Measurements from ENCODE around the gene ZNF33B.

DNA sequence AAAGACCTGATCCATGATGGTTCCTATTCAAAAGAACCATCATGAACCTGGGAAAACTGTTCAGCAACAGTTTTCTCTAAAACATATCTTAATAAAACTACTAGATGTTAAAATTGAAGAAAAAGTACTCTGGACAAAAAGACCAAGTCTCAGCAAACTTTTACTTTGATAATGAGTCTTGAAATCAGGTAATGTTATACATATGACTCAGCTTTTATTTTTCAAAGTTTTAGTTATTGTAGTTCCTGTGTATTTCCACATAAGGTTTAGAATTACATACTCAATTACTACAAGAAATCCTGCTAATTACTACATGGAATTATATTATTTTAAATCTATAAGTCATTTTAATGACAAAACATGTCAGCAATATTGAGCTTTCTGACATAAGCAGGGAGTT lies 42.2 kb downstream of the ZNF33B start:
- TF ChIP-seq, protein P1, sequence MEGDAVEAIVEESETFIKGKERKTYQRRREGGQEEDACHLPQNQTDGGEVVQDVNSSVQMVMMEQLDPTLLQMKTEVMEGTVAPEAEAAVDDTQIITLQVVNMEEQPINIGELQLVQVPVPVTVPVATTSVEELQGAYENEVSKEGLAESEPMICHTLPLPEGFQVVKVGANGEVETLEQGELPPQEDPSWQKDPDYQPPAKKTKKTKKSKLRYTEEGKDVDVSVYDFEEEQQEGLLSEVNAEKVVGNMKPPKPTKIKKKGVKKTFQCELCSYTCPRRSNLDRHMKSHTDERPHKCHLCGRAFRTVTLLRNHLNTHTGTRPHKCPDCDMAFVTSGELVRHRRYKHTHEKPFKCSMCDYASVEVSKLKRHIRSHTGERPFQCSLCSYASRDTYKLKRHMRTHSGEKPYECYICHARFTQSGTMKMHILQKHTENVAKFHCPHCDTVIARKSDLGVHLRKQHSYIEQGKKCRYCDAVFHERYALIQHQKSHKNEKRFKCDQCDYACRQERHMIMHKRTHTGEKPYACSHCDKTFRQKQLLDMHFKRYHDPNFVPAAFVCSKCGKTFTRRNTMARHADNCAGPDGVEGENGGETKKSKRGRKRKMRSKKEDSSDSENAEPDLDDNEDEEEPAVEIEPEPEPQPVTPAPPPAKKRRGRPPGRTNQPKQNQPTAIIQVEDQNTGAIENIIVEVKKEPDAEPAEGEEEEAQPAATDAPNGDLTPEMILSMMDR (IDR thresholded peaks at IDR 0.05 in 2 of 3, conservative IDR thresholded peaks at IDR 0.05 in 1 of 3; ENCODE audit: insufficient read depth in 2 of 3, low read depth in 1 of 3, low read length in 3 of 3) = no peak
- TF ChIP-seq PBX2 (CRISPR knock-in tag; IDR thresholded peaks at IDR 0.05; ENCODE audit: low read depth) = no peak
- no peak for TF ChIP-seq PBX2 (tag; conservative IDR thresholded peaks at IDR 0.05; ENCODE audit: low read depth)
- TF ChIP-seq NFE2L1 (tag; IDR thresholded peaks at IDR 0.05; ENCODE audit: borderline replicate concordance, low read depth) = peak; percentile 34; the same call in 1 of the 2 replicates
- TF ChIP-seq NR2C1 (IDR thresholded peaks at IDR 0.05) = no peak
- TF ChIP-seq NR2C1 (tag; IDR thresholded peaks at IDR 0.05) = no peak
- TF ChIP-seq MAFF (IDR thresholded peaks at IDR 0.05; ENCODE audit: low read length) = peak; percentile 14; the same call in 1 of the 2 replicates
- TF ChIP-seq NBN (IDR thresholded peaks at IDR 0.05; ENCODE audit: low read depth) = no peak
- no peak for TF ChIP-seq ZNF609 (CRISPR knock-in tag; IDR thresholded peaks at IDR 0.05; ENCODE audit: borderline replicate concordance)
